A673 (cell line): Measurements from ENCODE around the gene IGSF21. TPM values are rescaled to one million over a fixed set of nuclear protein-coding genes. Genes with fewer than 3 reads are reported as not detected.

ENCODE experiments used
- BruUV-seq: library from RNA; stranded (reverse); fragments of 400-500 nt; replicated peaks from 2 replicates; lab custom pipeline; 2021; lab: Mats Ljungman, UMichigan
- CTCF ChIA-PET: fragments of 300-600 bp; sonication (Branson Sonifier 250); formaldehyde crosslinking; loops from one replicate; lab custom pipeline; 2022; ENCODE audit warnings: antibody characterized with exemption; lab: Charles Lee
- POLR2A ChIA-PET: fragments of 300-600 bp; sonication (Branson Sonifier 250); formaldehyde crosslinking; loops from one replicate; lab custom pipeline; 2022; ENCODE audit warnings: antibody characterized with exemption; ENCODE audit not compliant: low non-redundant PET; lab: Charles Lee
- DNase-seq: peaks from one replicate; pipeline ENCODE4 v3.0.0-alpha.2; 2015; ENCODE audit warnings: low spot score
- H3K27ac ChIP-seq: fragments of 200-600 bp; sonication (generic); 2 replicates; pipeline ENCODE4 v1.5.1; 2016; ENCODE audit warnings: mixed run types, low read depth, mild to moderate bottlenecking, mixed read lengths, antibody characterized with exemption, low read length; ENCODE audit not compliant: poor library complexity, severe bottlenecking
- H3K27me3 ChIP-seq: fragments of 200-600 bp; sonication (generic); replicated peaks from 2 replicates; pipeline ENCODE4 v1.6.1; 2017; ENCODE audit warnings: mixed run types, low read depth, mild to moderate bottlenecking, mixed read lengths, antibody characterized with exemption, low read length; ENCODE audit not compliant: insufficient read depth, poor library complexity
- H3K36me3 ChIP-seq: fragments of 200-600 bp; sonication (generic); 2 replicates; pipeline ENCODE4 v1.6.1; 2016; ENCODE audit warnings: mixed run types, mild to moderate bottlenecking, mixed read lengths, antibody characterized with exemption, low read length; ENCODE audit not compliant: insufficient read depth, poor library complexity, severe bottlenecking
- H3K4me1 ChIP-seq: fragments of 200-600 bp; sonication (generic); 2 replicates; pipeline ENCODE4 v1.6.1; 2017; ENCODE audit warnings: mixed run types, mild to moderate bottlenecking, mixed read lengths, antibody characterized with exemption, low read length; ENCODE audit not compliant: insufficient read depth, poor library complexity, severe bottlenecking
- H3K4me3 ChIP-seq: fragments of 200-600 bp; sonication (generic); 2 replicates; pipeline ENCODE4 v1.5.1; 2016; ENCODE audit warnings: low read depth, mixed run types, mild to moderate bottlenecking, mixed read lengths, low read length; ENCODE audit not compliant: poor library complexity, severe bottlenecking
- H3K9me3 ChIP-seq: fragments of 200-600 bp; sonication (generic); 2 replicates; pipeline ENCODE4 v1.6.1; 2016; ENCODE audit warnings: mixed run types, low read depth, mild to moderate bottlenecking, mixed read lengths, antibody characterized with exemption, low read length; ENCODE audit not compliant: poor library complexity, severe bottlenecking
- CTCF ChIP-seq: fragments of 300-800, 200-600 bp; sonication (generic); conservative IDR thresholded peaks from 2 replicates; pipeline ENCODE4 v1.5.1; 2017; ENCODE audit warnings: low read depth, mild to moderate bottlenecking, antibody characterized with exemption, low read length, moderate library complexity, mixed read lengths
- EZH2 ChIP-seq: fragments of 200-600 bp; sonication (generic); IDR thresholded peaks from 2 replicates; pipeline ENCODE4 v1.6.1; 2017; ENCODE audit warnings: borderline replicate concordance, low read depth, mild to moderate bottlenecking, mixed read lengths, antibody characterized with exemption, low read length; ENCODE audit not compliant: poor library complexity, severe bottlenecking
- intact Hi-C: fragments of 100-400 bp; cut with micrococcal nuclease; formaldehyde crosslinking; loops from one replicate; pipeline ENCODE4 v1.10.0; 2022; ENCODE audit not compliant: unreplicated experiment
- total RNA-seq: library from RNA; stranded (reverse); gene quantifications from 2 replicates; pipeline ENCODE4 v1.2.3, GENCODE V29; 2021

IGSF21 gene
- total RNA-seq, 1 experiment from 2014 or later, result 3.2 TPM

GRCh38 chr1:18314399-18314798 is 206.8 kb downstream of the IGSF21 start:
- POLR2A ChIA-PET, result no interaction called here
- Histone ChIP-seq H3K27me3 (no peaks in the 10 kb centered on the region), H3K36me3 (no peaks in the 10 kb centered on the region), H3K27ac (no peak overlapping the region), H3K4me3 (no peak overlapping the region), H3K4me1 (no peaks in the 10 kb centered on the region), H3K9me3 (peaks cover 3% of the 10 kb centered on the region)
- BruUV-seq, result no TSS peak
- no peak for DNase-seq
- no peak for TF ChIP-seq CTCF
- TF ChIP-seq EZH2, result no peak
- intact Hi-C loops, result no loop called here
- CTCF ChIA-PET, result interaction anchor here (1.1 kb wide), 1 partner anchor 12 kb away, joined by 5 read pairs; no protein-coding TSS in a partner anchor

GRCh38 chr1:18315449-18315848 is 207.9 kb downstream of the IGSF21 start:
- intact Hi-C loops, result no loop called here
- H3K9me3 ChIP-seq, result peaks cover 3% of the 10 kb centered on the region
- TF ChIP-seq EZH2, result no peak
- TF ChIP-seq CTCF, result no peak
- CTCF ChIA-PET, result no interaction called here
- no peak overlapping the region for H3K27ac ChIP-seq
- no peaks in the 10 kb centered on the region for H3K36me3 ChIP-seq
- POLR2A ChIA-PET, result no interaction called here
- no TSS peak for BruUV-seq
- peaks cover 10% of the 10 kb centered on the region for H3K4me1 ChIP-seq
- DNase-seq, result no peak
- H3K4me3 ChIP-seq, result no peak overlapping the region
- no peaks in the 10 kb centered on the region for H3K27me3 ChIP-seq

- no peak for DNase-seq
- Histone ChIP-seq H3K36me3 (no peaks in the 10 kb centered on the region), H3K27me3 (no peaks in the 10 kb centered on the region), H3K4me1 (peaks cover 10% of the 10 kb centered on the region), H3K9me3 (peaks cover 3% of the 10 kb centered on the region), H3K4me3 (no peak overlapping the region), H3K27ac (no peak overlapping the region)
- ChIA-PET CTCF (no interaction called here), POLR2A (no interaction called here)
- no TSS peak for BruUV-seq
- TF ChIP-seq CTCF (no peak), EZH2 (no peak)
- intact Hi-C loops, result no loop called here
These were observed 209.2 kb downstream of the IGSF21 start for GRCh38 chr1:18316764-18317163.
